ENCODE results near the gene CASD1. TPM values are rescaled to one million over a fixed set of nuclear protein-coding genes. Genes with fewer than 3 reads are reported as not detected.
A peak's percentile ranks its signal among the peaks of the same experiment; 100 is the strongest.

The CASD1 gene
- total RNA-seq, 1 donor from 2014 or later: 13.0 TPM

GRCh38 chr7:94540428-94540827 is 30.8 kb downstream of the CASD1 start:
- no peak overlapping the region for H3K4me3 Mint-ChIP-seq (ENCODE audit: unreplicated experiment)
- Histone ChIP-seq H3K36me3 (ENCODE audit: insufficient read depth, low read length) (no peaks in the 10 kb centered on the region), H3K4me1 (ENCODE audit: insufficient read depth, low read length) (no peaks in the 10 kb centered on the region), H2AFZ (ENCODE audit: low read depth, low read length) (no peak overlapping the region), H3K27me3 (ENCODE audit: insufficient read depth, low read length) (no peaks in the 10 kb centered on the region), H3K27ac (ENCODE audit: low read depth, low read length) (no peak overlapping the region), H3K4me2 (ENCODE audit: low read length) (no peak overlapping the region), H3K4me3 (ENCODE audit: insufficient read depth, low read depth, low read length) (no peak overlapping the region), H3K79me2 (ENCODE audit: insufficient read depth, low read length) (no peaks in the 10 kb centered on the region), H3K9ac (ENCODE audit: low read length) (no peak overlapping the region), H3K9me3 (ENCODE audit: insufficient read depth, low read depth, low read length) (no peaks in the 10 kb centered on the region), H4K20me1 (ENCODE audit: insufficient read depth, low read length) (no peaks in the 10 kb centered on the region)
- H3K27ac Mint-ChIP-seq (ENCODE audit: unreplicated experiment): no peak overlapping the region
- peak; percentile 2 for DNase-seq (ENCODE audit: low read depth)
- no peaks in the 10 kb centered on the region for H3K27me3 Mint-ChIP-seq (ENCODE audit: low read depth, unreplicated experiment)
- peaks cover 3% of the 10 kb centered on the region for H3K36me3 Mint-ChIP-seq (ENCODE audit: low read depth, unreplicated experiment)
- TF ChIP-seq CTCF (IDR thresholded peaks at IDR 0.05; ENCODE audit: insufficient read depth, low read depth, low read length): no peak
- TF ChIP-seq EZH2 (IDR thresholded peaks at IDR 0.05; ENCODE audit: insufficient read depth, low read length): no peak
- H3K4me1 Mint-ChIP-seq (ENCODE audit: low read depth, unreplicated experiment): no peaks in the 10 kb centered on the region
- H3K9me3 Mint-ChIP-seq (ENCODE audit: unreplicated experiment): no peaks in the 10 kb centered on the region
- no peak for FAIRE-seq

- H3K9me3 Mint-ChIP-seq (ENCODE audit: unreplicated experiment): no peaks in the 10 kb centered on the region
- peaks cover 3% of the 10 kb centered on the region for H3K36me3 Mint-ChIP-seq (ENCODE audit: low read depth, unreplicated experiment)
- H3K79me2 ChIP-seq (ENCODE audit: insufficient read depth, low read length): no peaks in the 10 kb centered on the region
- TF ChIP-seq EZH2 (IDR thresholded peaks at IDR 0.05; ENCODE audit: insufficient read depth, low read length) (no peak), CTCF (IDR thresholded peaks at IDR 0.05; ENCODE audit: insufficient read depth, low read depth, low read length) (no peak)
- FAIRE-seq (no peak), DNase-seq (ENCODE audit: low read depth) (no peak)
- H3K4me2 ChIP-seq (ENCODE audit: low read length): no peak overlapping the region
- no peak overlapping the region for H3K4me3 ChIP-seq (ENCODE audit: insufficient read depth, low read depth, low read length)
- H3K4me1 Mint-ChIP-seq (ENCODE audit: low read depth, unreplicated experiment): no peaks in the 10 kb centered on the region
- H3K4me3 Mint-ChIP-seq (ENCODE audit: unreplicated experiment): no peak overlapping the region
- no peaks in the 10 kb centered on the region for H3K27me3 Mint-ChIP-seq (ENCODE audit: low read depth, unreplicated experiment)
- H4K20me1 ChIP-seq (ENCODE audit: insufficient read depth, low read length): no peaks in the 10 kb centered on the region
- H3K27me3 ChIP-seq (ENCODE audit: insufficient read depth, low read length): no peaks in the 10 kb centered on the region
- H3K27ac ChIP-seq (ENCODE audit: low read depth, low read length): no peak overlapping the region
- H3K9ac ChIP-seq (ENCODE audit: low read length): no peak overlapping the region
- no peaks in the 10 kb centered on the region for H3K36me3 ChIP-seq (ENCODE audit: insufficient read depth, low read length)
- H3K4me1 ChIP-seq (ENCODE audit: insufficient read depth, low read length): no peaks in the 10 kb centered on the region
- no peak overlapping the region for H3K27ac Mint-ChIP-seq (ENCODE audit: unreplicated experiment)
- no peak overlapping the region for H2AFZ ChIP-seq (ENCODE audit: low read depth, low read length)
- no peaks in the 10 kb centered on the region for H3K9me3 ChIP-seq (ENCODE audit: insufficient read depth, low read depth, low read length)
Measured at GRCh38 chr7:94547126-94547525, 37.5 kb downstream of the CASD1 start.

- Mint-ChIP-seq H3K36me3 (ENCODE audit: low read depth, unreplicated experiment) (no peaks in the 10 kb centered on the region), H3K27me3 (ENCODE audit: low read depth, unreplicated experiment) (no peaks in the 10 kb centered on the region), H3K4me1 (ENCODE audit: low read depth, unreplicated experiment) (no peaks in the 10 kb centered on the region), H3K9me3 (ENCODE audit: unreplicated experiment) (no peaks in the 10 kb centered on the region), H3K4me3 (ENCODE audit: unreplicated experiment) (no peak overlapping the region), H3K27ac (ENCODE audit: unreplicated experiment) (no peak overlapping the region)
- H3K27ac ChIP-seq (ENCODE audit: low read depth, low read length): no peak overlapping the region
- no peak overlapping the region for H3K4me2 ChIP-seq (ENCODE audit: low read length)
- no peaks in the 10 kb centered on the region for H3K9me3 ChIP-seq (ENCODE audit: insufficient read depth, low read depth, low read length)
- no peaks in the 10 kb centered on the region for H3K4me1 ChIP-seq (ENCODE audit: insufficient read depth, low read length)
- H3K79me2 ChIP-seq (ENCODE audit: insufficient read depth, low read length): no peaks in the 10 kb centered on the region
- no peaks in the 10 kb centered on the region for H4K20me1 ChIP-seq (ENCODE audit: insufficient read depth, low read length)
- H2AFZ ChIP-seq (ENCODE audit: low read depth, low read length): no peak overlapping the region
- no peak for FAIRE-seq
- TF ChIP-seq CTCF (IDR thresholded peaks at IDR 0.05; ENCODE audit: insufficient read depth, low read depth, low read length): no peak
- TF ChIP-seq EZH2 (IDR thresholded peaks at IDR 0.05; ENCODE audit: insufficient read depth, low read length): no peak
- DNase-seq (ENCODE audit: low read depth): no peak
- no peak overlapping the region for H3K9ac ChIP-seq (ENCODE audit: low read length)
- no peaks in the 10 kb centered on the region for H3K36me3 ChIP-seq (ENCODE audit: insufficient read depth, low read length)
- no peaks in the 10 kb centered on the region for H3K27me3 ChIP-seq (ENCODE audit: insufficient read depth, low read length)
- H3K4me3 ChIP-seq (ENCODE audit: insufficient read depth, low read depth, low read length): no peak overlapping the region
Measured at GRCh38 chr7:94556028-94556427, 46.4 kb downstream of the CASD1 start.
